ENCODE measurements around the gene ADK.
"Not testable (repeated sequence)": the region's sequence is repeated elsewhere in the genome, so short reads cannot be mapped to it uniquely, and the experiment has no call there.

Gene ADK

GRCh38 chr10:74187237-74187636 is 36.2 kb downstream of the ADK start:
- no peak for DNase-seq

- DNase-seq: not testable (repeated sequence)
Measured at GRCh38 chr10:74188617-74189016, 37.6 kb downstream of the ADK start.

GRCh38 chr10:74189999-74190421 is 39.0 kb downstream of the ADK start:
- DNase-seq: no peak

GRCh38 chr10:74190494-74190893 is 39.5 kb downstream of the ADK start:
- no peak for DNase-seq

GRCh38 chr10:74194545-74194944 is 43.5 kb downstream of the ADK start:
- no peak for DNase-seq

GRCh38 chr10:74194999-74195398 is 44.0 kb downstream of the ADK start:
- DNase-seq: no peak

GRCh38 chr10:74199315-74199714 is 48.3 kb downstream of the ADK start:
- no peak for DNase-seq

GRCh38 chr10:74202356-74202755 is 51.3 kb downstream of the ADK start:
- no peak for DNase-seq

- no peak for DNase-seq
Measured at GRCh38 chr10:74206746-74207145, 55.7 kb downstream of the ADK start.

- no peak for DNase-seq
Measured at GRCh38 chr10:74207691-74208480, 56.9 kb downstream of the ADK start.

- DNase-seq: no peak
Measured at GRCh38 chr10:74208997-74209396, 58.0 kb downstream of the ADK start.

- no peak for DNase-seq
Measured at GRCh38 chr10:74213019-74213418, 62.0 kb downstream of the ADK start.

GRCh38 chr10:74213571-74214162 is 62.6 kb downstream of the ADK start:
- DNase-seq: no peak

GRCh38 chr10:74217110-74217509 is 66.1 kb downstream of the ADK start:
- not testable (repeated sequence) for DNase-seq

GRCh38 chr10:74222467-74222866 is 71.4 kb downstream of the ADK start:
- not testable (repeated sequence) for DNase-seq

- DNase-seq: no peak
Measured at GRCh38 chr10:74223755-74224529, 72.9 kb downstream of the ADK start.

GRCh38 chr10:74227697-74228424 is 76.8 kb downstream of the ADK start:
- no peak for DNase-seq

- DNase-seq: no peak
Measured at GRCh38 chr10:74231375-74231774, 80.4 kb downstream of the ADK start.

- DNase-seq: no peak
Measured at GRCh38 chr10:74233281-74233680, 82.3 kb downstream of the ADK start.

GRCh38 chr10:74234569-74234968 is 83.5 kb downstream of the ADK start:
- DNase-seq: no peak

- DNase-seq: no peak
Measured at GRCh38 chr10:74238031-74238431, 87.0 kb downstream of the ADK start.

- DNase-seq: no peak
Measured at GRCh38 chr10:74238516-74238915, 87.5 kb downstream of the ADK start.

GRCh38 chr10:74243067-74243466 is 92.0 kb downstream of the ADK start:
- no peak for DNase-seq

Data from NCI-H526 treated with DMSO at 0.1 percent for 48 hours (cell line).